Right renal pelvis (tissue), 4 donors: Measurements from ENCODE around the gene TPK1. TPM values are rescaled to one million over a fixed set of nuclear protein-coding genes. Genes with fewer than 3 reads are reported as not detected.
"Not testable (repeated sequence)": the region's sequence is repeated elsewhere in the genome, so short reads cannot be mapped to it uniquely, and the experiment has no call there.

ENCODE experiments used
- DNase-seq, 4 donors: peaks; one replicate each; pipeline ENCODE4 v3.0.0-alpha.2; 2013; ENCODE audit warnings: low read depth in 4 of 4, low spot score in 3 of 4, missing footprints in 1 of 4
- polyA plus RNA-seq, 4 donors: library from polyadenylated mRNA; unstranded; fragments of 120-200 nt; gene quantifications; one replicate each; pipeline ENCODE4 v1.2.1, GENCODE V29; 2013; ENCODE audit not compliant: insufficient read length in 4 of 4

TPK1 gene
- polyA plus RNA-seq, 4 donors = 8.3 to 10.9 (median 10.6) TPM

- peak; percentile 51 to 69 (median 64) for DNase-seq
These were observed 398.3 kb downstream of the TPK1 start for GRCh38 chr7:144437370-144438191.

- DNase-seq = no peak
These were observed 399.4 kb downstream of the TPK1 start for GRCh38 chr7:144436500-144436899.

GRCh38 chr7:144428431-144428830 lies 407.4 kb downstream of the TPK1 start:
- DNase-seq = no peak

- DNase-seq = not testable (repeated sequence)
These were observed 408.3 kb downstream of the TPK1 start for GRCh38 chr7:144427539-144427938.

- DNase-seq = not testable (repeated sequence)
These were observed 416.9 kb downstream of the TPK1 start for GRCh38 chr7:144418931-144419330.

- no peak for DNase-seq
These were observed 419.5 kb downstream of the TPK1 start for GRCh38 chr7:144416341-144416740.

GRCh38 chr7:144415858-144416257 lies 420.0 kb downstream of the TPK1 start:
- no peak for DNase-seq

GRCh38 chr7:144414815-144415214 lies 421.0 kb downstream of the TPK1 start:
- DNase-seq = no peak

- no peak for DNase-seq
These were observed 425.4 kb downstream of the TPK1 start for GRCh38 chr7:144410441-144410840.

- no peak for DNase-seq
These were observed 427.7 kb downstream of the TPK1 start for GRCh38 chr7:144408121-144408520.

GRCh38 chr7:144407266-144407931 lies 428.5 kb downstream of the TPK1 start:
- no peak for DNase-seq

GRCh38 chr7:144404946-144405345 lies 430.9 kb downstream of the TPK1 start:
- no peak for DNase-seq

- no peak for DNase-seq
These were observed 432.2 kb downstream of the TPK1 start, which contains the start of gene NOBOX for GRCh38 chr7:144403649-144404061. Gene NOBOX (minus strand): TSS chr7:144403693.

- DNase-seq = no peak
These were observed 432.8 kb downstream of the TPK1 start for GRCh38 chr7:144403102-144403501.
